Measurements from ENCODE around the gene UTP4.
A peak's percentile ranks its signal among the peaks of the same experiment; 100 is the strongest.
"Not testable (repeated sequence)": the region's sequence is repeated elsewhere in the genome, so short reads cannot be mapped to it uniquely, and the experiment has no call there.

UTP4 gene

DNA sequence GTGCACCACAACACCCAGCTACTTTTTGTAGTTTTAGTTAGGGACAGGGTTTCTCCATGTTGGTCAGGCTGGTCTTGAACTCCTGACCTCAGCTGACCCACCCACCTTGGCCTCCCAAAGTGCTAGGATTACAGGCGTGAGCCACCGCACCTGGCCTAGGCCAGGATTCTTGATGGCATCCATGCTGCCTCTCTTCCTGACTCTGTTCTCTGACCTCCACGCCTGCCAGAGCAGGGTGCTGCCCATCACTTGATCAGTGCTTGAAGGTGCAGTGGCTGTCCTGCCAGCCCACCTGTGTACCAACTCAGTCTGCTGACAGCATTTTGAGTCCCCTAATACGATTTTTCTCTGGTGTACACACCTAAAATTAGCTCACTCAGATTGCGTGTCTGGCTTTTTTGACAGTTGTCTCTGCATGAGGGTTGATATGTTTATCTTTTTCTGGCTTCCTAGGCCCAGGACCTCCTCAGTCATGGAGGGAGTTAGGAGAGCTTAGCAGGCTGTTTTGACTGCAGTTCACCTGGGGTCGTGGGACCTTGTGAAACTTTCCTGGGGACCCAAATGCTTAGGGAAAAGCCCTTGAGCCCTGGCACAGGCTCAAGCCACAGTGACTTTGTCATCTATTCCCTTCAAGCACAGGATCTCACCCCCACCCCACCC is 21.1 kb upstream of the UTP4 start:
- DNase-seq: no peak

DNA sequence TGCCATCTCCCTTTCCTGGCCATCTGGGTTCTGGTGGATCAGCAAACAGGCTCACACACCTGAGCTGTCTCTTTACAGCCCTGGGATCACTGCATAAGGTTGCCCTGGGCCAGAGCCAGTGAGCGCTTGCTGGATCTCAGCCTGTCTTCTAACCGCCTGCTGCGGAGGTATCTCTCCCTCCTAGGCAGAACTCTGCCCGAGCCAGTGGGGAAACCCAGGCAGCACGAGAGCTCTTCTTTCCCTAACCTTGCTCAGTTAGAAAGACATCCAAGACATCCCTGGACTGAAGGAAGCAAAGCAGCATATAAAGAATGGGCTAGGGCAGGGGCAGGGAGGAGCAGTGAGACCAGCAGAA is 20.6 kb upstream of the UTP4 start:
- DNase-seq: no peak

DNA sequence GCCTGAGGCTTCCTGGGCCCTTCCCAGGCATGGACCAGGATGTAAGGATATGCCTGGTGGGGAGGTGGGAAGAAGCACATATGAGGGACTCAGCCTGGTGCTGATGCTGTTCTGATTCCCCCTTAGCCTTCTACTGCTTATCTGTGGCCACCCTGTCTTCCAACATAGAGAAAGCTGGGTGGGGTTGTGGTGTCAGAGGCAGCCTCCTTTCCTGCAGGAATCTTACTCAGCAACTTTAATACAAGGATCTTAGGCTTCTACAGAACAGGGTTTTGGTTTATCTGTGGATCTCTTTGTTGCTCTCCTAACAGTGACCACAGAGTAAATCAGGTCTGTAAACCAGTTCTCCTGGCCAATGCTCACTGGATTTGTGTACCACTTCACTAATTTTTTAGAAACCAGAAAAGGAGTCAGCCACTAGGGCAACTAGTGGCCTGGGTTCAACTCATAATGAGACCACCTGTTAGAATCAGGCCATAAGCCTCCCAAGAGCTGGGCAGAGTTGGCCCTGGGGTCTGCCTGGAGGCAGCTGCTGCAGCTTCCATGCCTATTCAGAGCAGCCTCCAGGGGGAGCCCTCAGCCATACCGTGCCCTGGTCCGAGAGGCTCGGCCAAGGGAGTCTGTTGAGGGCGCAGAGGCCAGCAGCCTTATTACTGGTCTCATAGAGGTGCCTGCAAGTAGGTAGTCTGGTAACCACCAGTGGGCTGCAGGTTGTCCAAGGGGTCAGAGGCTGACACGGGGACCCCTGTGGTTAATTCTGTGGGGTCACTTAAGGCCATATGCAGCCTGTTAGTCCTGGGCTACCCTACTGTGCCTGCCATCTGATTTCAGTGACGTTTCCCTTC is 19.9 kb upstream of the UTP4 start:
- DNase-seq: peak; percentile 36

DNA sequence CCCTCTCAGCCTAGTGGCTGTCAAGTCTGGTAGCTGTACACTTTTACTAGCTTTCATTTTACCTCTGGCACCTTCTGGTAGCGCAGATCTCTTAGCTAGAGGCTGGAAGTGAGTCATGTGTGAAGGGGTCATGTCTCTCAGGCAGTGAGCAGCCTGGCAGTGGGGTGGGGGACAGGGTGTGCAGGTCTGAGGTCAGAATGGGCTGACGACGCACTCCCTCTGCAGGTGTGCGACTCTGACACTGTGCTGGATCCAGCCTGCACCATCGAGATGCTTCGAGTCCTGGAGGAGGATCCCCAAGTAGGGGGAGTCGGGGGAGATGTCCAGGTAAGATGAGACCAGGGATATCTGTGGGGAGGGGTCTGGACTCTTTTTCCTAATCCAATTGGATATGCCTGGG is 19.2 kb upstream of the UTP4 start:
- no peak for DNase-seq

DNA sequence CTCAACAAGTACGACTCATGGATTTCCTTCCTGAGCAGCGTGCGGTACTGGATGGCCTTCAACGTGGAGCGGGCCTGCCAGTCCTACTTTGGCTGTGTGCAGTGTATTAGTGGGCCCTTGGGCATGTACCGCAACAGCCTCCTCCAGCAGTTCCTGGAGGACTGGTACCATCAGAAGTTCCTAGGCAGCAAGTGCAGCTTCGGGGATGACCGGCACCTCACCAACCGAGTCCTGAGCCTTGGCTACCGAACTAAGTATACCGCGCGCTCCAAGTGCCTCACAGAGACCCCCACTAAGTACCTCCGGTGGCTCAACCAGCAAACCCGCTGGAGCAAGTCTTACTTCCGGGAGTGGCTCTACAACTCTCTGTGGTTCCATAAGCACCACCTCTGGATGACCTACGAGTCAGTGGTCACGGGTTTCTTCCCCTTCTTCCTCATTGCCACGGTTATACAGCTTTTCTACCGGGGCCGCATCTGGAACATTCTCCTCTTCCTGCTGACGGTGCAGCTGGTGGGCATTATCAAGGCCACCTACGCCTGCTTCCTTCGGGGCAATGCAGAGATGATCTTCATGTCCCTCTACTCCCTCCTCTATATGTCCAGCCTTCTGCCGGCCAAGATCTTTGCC is 18.0 kb upstream of the UTP4 start:
- no peak for DNase-seq

DNA sequence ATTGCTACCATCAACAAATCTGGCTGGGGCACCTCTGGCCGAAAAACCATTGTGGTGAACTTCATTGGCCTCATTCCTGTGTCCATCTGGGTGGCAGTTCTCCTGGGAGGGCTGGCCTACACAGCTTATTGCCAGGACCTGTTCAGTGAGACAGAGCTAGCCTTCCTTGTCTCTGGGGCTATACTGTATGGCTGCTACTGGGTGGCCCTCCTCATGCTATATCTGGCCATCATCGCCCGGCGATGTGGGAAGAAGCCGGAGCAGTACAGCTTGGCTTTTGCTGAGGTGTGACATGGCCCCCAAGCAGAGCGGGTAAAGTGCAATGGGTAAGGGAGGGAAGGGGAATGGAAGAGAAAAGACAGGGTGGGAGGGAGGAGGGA is 17.5 kb upstream of the UTP4 start:
- no peak for DNase-seq

DNA sequence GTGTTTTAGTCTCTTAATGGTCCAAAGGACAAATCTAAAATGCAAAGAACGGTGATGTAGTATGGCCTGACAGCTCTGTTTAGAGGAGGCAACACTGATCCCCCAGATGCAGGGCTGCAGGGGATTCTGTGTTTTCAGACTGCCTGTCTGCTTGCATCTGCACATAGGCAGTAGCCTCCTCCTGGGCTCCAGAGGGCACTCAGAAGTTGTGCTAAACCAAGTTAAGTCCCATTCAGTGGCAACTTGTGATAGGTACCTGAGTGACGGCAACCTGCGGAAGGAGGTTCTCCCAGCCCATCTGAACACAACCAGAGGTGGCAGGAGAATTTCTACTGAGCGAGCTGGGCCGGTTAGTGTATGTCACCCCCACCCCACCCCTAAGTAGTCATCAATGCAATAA is 17.1 kb upstream of the UTP4 start:
- no peak for DNase-seq

DNA sequence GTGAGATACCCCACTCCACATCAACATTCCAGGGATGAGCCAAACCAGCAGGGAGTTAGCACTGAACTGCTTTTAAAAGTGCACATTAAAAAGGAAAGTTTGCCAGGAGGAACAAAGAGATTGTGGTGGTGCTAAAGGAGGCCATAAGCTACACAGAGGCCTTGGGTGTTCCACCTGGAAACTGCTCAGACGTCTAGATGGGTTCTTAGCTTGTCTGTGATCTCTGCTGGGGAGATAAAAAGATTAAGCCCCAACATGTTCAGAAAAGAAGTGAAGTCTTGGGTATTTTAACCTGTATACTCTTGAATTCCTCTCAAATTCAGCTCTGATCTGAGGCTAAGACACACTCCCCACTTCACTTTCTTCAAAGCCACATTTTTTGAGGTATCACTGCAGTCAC is 16.6 kb upstream of the UTP4 start:
- no peak for DNase-seq

DNA sequence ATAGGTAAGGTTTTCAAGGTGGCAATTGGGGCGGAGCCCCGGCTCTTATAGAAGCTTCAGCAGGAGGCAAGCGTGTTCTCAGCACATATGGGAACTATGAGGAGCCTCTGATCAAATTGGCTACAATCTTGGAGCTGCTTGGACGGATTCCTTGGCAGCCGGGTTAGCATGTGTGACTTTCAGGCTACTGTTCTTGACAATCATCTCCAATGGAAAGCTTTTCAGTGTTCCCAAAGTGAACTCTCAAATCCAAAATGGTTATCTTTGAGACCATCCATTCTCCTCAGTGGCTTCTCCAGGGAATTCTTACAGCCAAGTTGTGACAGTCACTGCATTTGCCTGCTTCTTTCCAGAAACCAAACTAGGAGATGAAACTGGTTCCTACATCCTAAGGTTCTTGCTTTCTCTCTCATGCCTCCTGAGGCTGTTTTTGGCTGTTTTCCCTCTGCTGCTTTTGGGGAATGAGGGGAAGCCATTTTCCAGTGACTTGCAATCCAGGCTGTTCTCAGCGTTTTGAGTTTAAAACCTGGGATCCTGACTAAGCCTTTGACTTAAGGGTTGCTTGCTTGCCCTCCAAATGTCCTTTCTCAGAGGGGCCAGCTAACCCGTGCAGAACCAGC is 16.1 kb upstream of the UTP4 start:
- no peak for DNase-seq

DNA sequence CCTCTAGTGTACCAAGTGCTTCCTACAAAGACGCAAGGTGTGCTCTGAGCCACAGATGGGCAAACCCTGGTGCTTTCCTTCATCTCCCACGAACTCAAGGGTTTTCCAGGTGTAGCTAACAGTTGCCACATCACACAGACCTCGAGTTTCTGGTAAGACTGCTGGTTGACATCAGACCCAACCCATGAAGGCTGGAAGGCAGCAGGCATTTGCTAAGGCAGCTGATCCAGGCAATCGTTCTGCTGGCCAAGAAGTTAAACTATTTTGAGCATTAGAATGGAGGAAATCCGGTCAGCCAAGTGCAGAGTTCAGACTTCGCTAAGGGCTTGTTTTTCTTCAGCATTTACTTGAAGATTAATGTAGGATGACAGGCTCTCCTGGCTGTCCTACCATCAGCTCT is 15.5 kb upstream of the UTP4 start:
- no peak for DNase-seq

DNA sequence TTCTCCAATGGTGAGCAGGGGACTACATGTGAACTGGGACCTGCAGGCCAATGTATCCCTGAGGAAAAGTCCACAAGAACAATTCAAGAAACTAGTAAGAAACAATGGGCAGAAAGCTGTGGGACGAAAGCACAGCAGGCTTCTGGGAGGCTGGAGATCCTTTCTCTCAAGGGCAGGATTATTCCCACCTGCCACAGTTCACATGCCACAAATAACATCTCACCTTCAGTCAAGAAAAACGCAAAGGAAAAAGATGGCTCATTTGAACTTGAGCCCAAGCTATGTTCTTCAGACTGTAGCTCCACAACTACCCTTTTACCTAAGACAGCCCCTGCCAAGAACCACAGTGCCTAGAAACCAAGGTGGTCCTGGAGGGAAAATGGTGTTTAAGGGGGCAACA is 14.0 kb upstream of the UTP4 start:
- no peak for DNase-seq

DNA sequence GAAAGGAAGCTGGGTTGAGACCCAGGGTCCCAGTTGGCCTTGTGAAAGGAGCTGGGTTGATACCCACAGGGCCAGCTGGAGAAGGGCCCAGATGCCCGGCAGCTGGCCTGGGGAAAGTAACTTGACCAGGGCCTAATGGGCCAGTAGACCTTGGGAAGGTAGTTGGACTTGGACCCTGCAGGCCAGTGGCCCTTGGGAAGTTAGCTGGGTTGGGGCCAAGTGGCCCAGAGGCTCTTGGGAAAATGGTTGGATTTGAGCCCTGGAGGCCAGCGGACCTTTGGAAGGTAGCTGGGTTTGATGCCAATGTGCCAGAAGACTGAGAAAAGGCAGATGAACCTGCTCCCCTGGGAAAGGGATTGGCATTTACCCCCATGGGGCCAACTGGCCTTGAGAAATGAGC is 13.5 kb upstream of the UTP4 start:
- no peak for DNase-seq

DNA sequence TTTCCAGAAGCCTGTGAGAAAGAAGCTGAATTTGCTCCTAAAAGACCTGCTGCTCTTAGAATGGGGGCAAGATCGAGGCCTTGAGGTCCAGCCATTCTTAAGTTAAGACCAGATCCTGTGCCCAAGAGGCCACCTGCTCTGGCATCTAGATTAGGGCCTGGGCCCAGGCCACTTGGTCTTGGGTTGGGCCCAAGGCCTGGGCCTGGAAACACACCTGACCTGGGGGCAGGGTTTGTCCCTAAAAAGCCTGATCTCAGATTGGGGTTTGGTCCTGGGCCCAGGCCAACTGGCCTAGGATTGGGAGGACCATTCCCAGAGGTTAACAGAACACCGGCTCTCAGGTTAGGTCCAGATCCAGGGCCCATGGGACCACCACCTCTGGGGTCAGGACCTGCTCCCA is 12.9 kb upstream of the UTP4 start:
- no peak for DNase-seq

DNA sequence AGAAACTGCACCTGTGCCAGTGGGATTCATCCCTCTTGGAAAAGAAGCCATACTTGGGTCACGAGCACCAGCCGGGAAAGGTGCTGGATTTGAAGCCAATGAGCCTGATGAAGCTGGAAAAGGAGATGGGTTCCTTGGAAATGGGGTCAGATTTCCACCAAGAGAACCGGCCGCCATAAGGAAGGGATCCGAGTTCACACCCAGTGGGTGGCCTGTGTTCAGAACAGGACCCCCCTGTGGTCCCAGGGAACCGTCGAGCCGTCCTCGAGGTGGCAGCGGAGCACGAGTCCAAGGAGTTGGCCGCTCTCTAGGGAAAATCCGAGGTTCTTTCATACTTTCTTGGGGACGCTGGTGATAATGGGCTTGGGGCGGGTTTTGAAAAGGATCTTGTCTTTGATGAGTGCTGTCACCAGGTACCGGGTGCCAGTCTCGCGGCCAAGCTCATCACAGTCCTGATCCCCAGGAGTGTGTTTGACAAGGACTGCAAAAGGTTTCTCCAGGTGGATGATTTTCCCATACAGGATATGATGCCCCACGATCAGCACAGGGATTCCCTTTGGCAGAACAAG is 12.3 kb upstream of the UTP4 start:
- no peak for DNase-seq

DNA sequence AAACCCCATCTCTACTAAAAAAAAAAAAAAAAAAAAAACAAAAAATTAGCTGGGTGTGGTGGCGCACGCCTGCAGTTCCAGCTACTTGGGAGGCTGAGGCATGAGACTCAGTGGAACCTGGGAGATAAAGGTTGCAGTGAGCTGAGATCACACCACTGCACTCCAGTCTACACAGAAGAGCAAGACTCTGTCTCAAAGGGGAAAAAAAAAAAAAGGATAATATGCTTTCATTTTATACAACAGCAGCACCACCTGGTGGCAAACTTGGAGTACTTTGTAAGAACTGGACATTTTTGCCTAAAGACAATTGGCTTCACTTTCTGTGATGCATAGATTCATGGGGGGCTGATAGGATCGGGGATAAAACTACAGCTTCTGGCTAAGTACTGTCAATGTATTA is 8.5 kb upstream of the UTP4 start:
- DNase-seq: peak; percentile 57

DNA sequence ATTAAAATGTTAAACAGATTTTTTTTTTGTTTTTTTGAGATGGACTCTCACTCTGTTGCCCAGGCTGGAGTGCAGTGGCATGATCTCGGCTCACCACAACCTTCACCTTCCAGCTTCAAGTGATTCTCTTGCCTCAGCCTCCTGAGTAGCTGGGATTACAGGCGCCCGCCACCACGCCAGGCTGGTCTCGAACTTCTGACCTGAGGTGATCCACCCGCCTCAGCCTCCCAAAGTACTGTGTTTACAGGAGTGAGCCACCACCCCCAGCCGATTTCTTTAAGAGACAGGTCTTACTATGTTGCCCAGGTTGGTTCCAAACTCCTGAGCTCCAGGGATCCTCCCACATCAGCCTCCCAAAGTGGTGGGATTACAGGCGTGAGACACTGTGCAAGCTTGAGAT is 8.0 kb upstream of the UTP4 start:
- not testable (repeated sequence) for DNase-seq

DNA sequence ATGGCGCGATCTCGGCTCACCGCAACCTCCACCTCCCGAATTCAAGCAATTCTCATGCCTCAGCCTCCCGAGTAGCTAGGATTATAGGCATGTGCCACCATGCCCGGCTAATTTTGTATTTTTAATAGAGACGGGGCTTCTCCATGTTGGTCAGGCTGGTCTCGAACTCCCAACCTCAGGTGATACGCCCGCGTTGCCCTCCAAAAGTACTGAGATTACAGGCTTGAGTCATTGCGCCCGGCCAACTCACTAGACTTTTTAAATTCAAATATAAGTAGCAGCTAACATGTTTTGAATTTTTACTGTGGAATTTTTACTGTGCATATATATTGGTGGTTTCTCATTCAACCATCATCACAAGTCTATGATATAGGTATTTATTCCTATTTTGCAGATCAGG is 7.5 kb upstream of the UTP4 start:
- DNase-seq: not testable (repeated sequence)

DNA sequence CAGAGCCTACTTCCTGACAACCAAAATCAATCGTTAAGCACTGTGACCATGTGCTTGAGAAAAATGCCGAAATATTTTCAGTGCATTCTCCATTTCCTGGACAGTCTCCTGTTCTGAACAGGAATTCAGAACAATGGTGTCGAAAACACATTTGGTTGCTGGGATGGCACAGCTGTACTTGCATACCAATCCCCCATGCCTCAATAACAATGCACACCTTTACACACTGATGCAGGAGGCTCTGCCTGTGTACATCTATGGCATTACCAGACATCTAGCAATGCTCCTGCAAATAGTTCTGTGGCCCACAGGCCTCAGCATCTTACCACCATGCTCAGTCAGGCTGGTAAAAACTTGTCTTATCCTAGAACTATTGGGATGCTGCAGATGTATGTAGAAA is 6.2 kb upstream of the UTP4 start:
- DNase-seq: no peak

DNA sequence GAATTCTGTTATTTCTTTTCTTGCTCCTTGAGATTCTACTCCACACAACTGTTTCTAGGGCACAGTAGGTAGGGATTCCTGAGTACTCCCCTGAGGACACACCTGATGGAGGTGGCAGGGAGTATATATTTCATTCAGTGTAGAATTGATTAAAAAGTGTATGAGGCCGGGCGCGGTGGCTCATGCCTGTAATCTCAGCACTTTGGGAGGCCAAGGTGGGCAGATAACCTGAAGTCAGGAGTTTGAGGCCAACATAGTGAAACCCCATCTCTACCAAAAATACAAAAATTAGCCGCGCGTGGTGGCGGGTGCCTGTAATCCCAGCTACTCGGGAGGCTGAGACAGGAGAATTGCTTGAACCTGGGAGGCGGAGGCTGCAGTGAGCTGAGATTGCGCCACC is 5.6 kb upstream of the UTP4 start:
- not testable (repeated sequence) for DNase-seq

DNA sequence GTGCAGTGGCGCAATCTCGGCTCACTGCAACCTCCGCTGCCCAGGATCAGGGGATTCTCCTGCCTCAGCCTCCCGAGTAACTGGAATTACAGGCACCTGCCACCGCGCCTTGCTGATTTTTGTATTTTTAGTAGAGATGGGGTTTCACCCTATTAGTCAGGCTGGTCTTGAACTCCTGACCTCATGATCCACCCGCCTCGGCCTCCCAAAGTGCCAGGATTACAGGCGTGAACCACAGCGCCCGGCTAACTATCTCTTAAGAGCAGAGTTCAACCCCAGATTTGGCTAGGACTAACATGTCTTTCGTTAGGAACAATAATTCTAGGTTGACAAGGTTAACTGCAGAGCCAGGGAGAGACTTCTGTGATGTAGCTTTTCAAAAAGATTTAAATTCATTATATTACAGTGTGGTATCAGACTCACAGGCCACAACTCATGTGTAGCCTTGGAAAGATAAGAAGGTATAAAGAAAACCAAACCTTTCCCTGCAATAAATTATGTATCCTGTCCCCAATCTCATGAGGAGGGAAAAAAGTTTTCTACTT is 4.4 kb upstream of the UTP4 start:
- DNase-seq: no peak

DNA sequence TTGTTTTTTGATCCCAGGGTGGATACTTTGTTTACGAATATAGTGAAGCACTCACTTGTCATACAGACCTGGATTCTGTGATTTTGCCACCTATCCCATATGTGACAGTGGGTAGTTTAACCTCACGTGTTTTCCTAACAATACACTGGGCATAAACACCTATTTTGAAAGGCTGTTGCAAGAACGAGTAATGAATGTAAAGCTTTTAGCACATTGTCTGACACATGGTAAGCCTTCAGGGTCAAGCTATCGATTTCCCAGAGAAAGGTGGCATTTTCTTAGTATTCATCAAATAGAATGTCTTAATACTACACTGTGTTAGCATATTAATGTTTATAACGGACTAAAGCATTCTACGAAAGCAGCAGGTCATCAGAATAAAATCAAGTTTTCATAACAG is 2.0 kb upstream of the UTP4 start:
- DNase-seq: no peak

DNA sequence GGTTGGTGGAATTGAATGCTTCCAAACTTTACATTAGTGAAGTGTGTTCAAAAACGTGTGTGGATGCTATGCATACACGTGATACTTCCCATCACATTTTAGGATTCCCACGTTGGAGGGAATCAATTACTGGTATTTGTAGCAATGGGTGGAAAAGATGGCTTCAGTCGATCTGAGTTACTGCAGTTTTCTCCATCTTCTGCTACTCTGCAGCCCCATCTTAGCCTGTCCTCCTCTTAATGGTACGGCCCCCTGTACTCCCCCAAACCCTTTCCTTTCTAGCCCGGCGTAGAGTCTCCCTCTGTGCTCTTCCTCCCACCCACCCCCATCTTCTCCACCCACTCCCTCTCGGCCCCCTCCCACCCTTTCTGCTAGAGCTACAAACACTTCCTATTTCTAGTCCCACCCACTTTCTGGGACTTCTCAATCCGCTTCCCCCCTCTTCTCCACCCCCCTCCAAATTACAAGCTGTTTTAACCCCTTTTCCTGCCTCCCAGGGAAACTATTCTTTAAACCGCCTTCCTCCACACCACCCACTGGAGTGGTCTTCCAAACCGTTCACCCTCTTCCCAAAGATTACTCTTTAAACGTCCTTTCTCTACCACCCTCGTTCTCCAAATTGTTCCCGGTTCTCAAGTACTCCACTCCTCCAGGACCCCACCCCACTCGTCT is 1.1 kb upstream of the UTP4 start:
- DNase-seq: no peak

Measured in CD4-positive, alpha-beta T cell treated with Interleukin-15 for 1 hour (primary cell).